Measurements from ENCODE around the gene ADGRG6.
A peak's percentile ranks its signal among the peaks of the same experiment; 100 is the strongest.

Gene ADGRG6

GRCh38 chr6:142301651-142302391, at the start of gene ADGRG6:
TSS of gene ADGRG6 (plus strand) at chr6:142302007. CDS start at chr6:142302330, 323 bp downstream.
- TF ChIP-seq JUND (IDR thresholded peaks at IDR 0.05; ENCODE audit: low read depth), result no peak
- DNase-seq (ENCODE audit: low read depth in 1 of 2, low spot score in 1 of 2), result peak; percentile 24 to 86
- in situ Hi-C loops (cut with HindIII; ENCODE audit: low pct_unique_long_range_greater_than_20kb, low sequenced_read_pairs), result no loop called here

GRCh38 chr6:142254513-142254912, 47.3 kb upstream of the ADGRG6 start:
- no peak for DNase-seq (ENCODE audit: low read depth in 1 of 2, low spot score in 1 of 2)
- TF ChIP-seq JUND (IDR thresholded peaks at IDR 0.05; ENCODE audit: low read depth), result no peak
- in situ Hi-C loops (cut with HindIII; ENCODE audit: low pct_unique_long_range_greater_than_20kb, low sequenced_read_pairs), result no loop called here

GRCh38 chr6:142255785-142256184, 46.0 kb upstream of the ADGRG6 start:
- in situ Hi-C loops (cut with HindIII; ENCODE audit: low pct_unique_long_range_greater_than_20kb, low sequenced_read_pairs), result no loop called here
- TF ChIP-seq JUND (IDR thresholded peaks at IDR 0.05; ENCODE audit: low read depth), result no peak
- DNase-seq (ENCODE audit: low read depth in 1 of 2, low spot score in 1 of 2), result no peak

- DNase-seq (ENCODE audit: low read depth in 1 of 2, low spot score in 1 of 2), result no peak
- in situ Hi-C loops (cut with HindIII; ENCODE audit: low pct_unique_long_range_greater_than_20kb, low sequenced_read_pairs), result no loop called here
- no peak for TF ChIP-seq JUND (IDR thresholded peaks at IDR 0.05; ENCODE audit: low read depth)
These were observed 43.5 kb upstream of the ADGRG6 start for GRCh38 chr6:142258305-142258704.

GRCh38 chr6:142258757-142259156, 43.0 kb upstream of the ADGRG6 start:
- no peak for DNase-seq (ENCODE audit: low read depth in 1 of 2, low spot score in 1 of 2)
- no peak for TF ChIP-seq JUND (IDR thresholded peaks at IDR 0.05; ENCODE audit: low read depth)
- in situ Hi-C loops (cut with HindIII; ENCODE audit: low pct_unique_long_range_greater_than_20kb, low sequenced_read_pairs), result no loop called here

GRCh38 chr6:142260748-142261147, 41.1 kb upstream of the ADGRG6 start:
- DNase-seq (ENCODE audit: low read depth in 1 of 2, low spot score in 1 of 2), result no peak
- TF ChIP-seq JUND (IDR thresholded peaks at IDR 0.05; ENCODE audit: low read depth), result no peak
- in situ Hi-C loops (cut with HindIII; ENCODE audit: low pct_unique_long_range_greater_than_20kb, low sequenced_read_pairs), result no loop called here

GRCh38 chr6:142262231-142262630, 39.6 kb upstream of the ADGRG6 start:
- TF ChIP-seq JUND (IDR thresholded peaks at IDR 0.05; ENCODE audit: low read depth), result no peak
- DNase-seq (ENCODE audit: low read depth in 1 of 2, low spot score in 1 of 2), result no peak
- in situ Hi-C loops (cut with HindIII; ENCODE audit: low pct_unique_long_range_greater_than_20kb, low sequenced_read_pairs), result no loop called here

- TF ChIP-seq JUND (IDR thresholded peaks at IDR 0.05; ENCODE audit: low read depth), result no peak
- DNase-seq (ENCODE audit: low read depth in 1 of 2, low spot score in 1 of 2), result no peak
These were observed 36.3 kb upstream of the ADGRG6 start for GRCh38 chr6:142265476-142265875.

GRCh38 chr6:142266060-142266459, 35.7 kb upstream of the ADGRG6 start:
- no peak for DNase-seq (ENCODE audit: low read depth in 1 of 2, low spot score in 1 of 2)
- in situ Hi-C loops (cut with HindIII; ENCODE audit: low pct_unique_long_range_greater_than_20kb, low sequenced_read_pairs), result no loop called here
- no peak for TF ChIP-seq JUND (IDR thresholded peaks at IDR 0.05; ENCODE audit: low read depth)

More at GRCh38 chr6:142265476-142265875, 36.3 kb upstream of the ADGRG6 start:
- in situ Hi-C loops (cut with HindIII; ENCODE audit: low pct_unique_long_range_greater_than_20kb, low sequenced_read_pairs), result no loop called here

- no peak for TF ChIP-seq JUND (IDR thresholded peaks at IDR 0.05; ENCODE audit: low read depth)
- in situ Hi-C loops (cut with HindIII; ENCODE audit: low pct_unique_long_range_greater_than_20kb, low sequenced_read_pairs), result no loop called here
- no peak for DNase-seq (ENCODE audit: low read depth in 1 of 2, low spot score in 1 of 2)
These were observed 30.3 kb upstream of the ADGRG6 start for GRCh38 chr6:142271476-142271875.

GRCh38 chr6:142274656-142275055, 27.2 kb upstream of the ADGRG6 start:
- TF ChIP-seq JUND (IDR thresholded peaks at IDR 0.05; ENCODE audit: low read depth), result no peak
- in situ Hi-C loops (cut with HindIII; ENCODE audit: low pct_unique_long_range_greater_than_20kb, low sequenced_read_pairs), result no loop called here
- DNase-seq (ENCODE audit: low read depth in 1 of 2, low spot score in 1 of 2), result no peak

- no peak for TF ChIP-seq JUND (IDR thresholded peaks at IDR 0.05; ENCODE audit: low read depth)
- peak in 1 of 2 experiments; percentile 3 for DNase-seq (ENCODE audit: low read depth in 1 of 2, low spot score in 1 of 2)
- in situ Hi-C loops (cut with HindIII; ENCODE audit: low pct_unique_long_range_greater_than_20kb, low sequenced_read_pairs), result no loop called here
These were observed 26.4 kb upstream of the ADGRG6 start for GRCh38 chr6:142275236-142276006.

GRCh38 chr6:142276256-142276655, 25.6 kb upstream of the ADGRG6 start:
- in situ Hi-C loops (cut with HindIII; ENCODE audit: low pct_unique_long_range_greater_than_20kb, low sequenced_read_pairs), result no loop called here
- no peak for DNase-seq (ENCODE audit: low read depth in 1 of 2, low spot score in 1 of 2)
- TF ChIP-seq JUND (IDR thresholded peaks at IDR 0.05; ENCODE audit: low read depth), result no peak
